Measurements from ENCODE around the gene PRSS27. TPM values are rescaled to one million over a fixed set of nuclear protein-coding genes. Genes with fewer than 3 reads are reported as not detected.

PRSS27 gene
- polyA plus RNA-seq, 1 of the 3 experiments (the other 2 are of a cell fraction) = 7.7 TPM

- TF ChIP-seq, protein P1, sequence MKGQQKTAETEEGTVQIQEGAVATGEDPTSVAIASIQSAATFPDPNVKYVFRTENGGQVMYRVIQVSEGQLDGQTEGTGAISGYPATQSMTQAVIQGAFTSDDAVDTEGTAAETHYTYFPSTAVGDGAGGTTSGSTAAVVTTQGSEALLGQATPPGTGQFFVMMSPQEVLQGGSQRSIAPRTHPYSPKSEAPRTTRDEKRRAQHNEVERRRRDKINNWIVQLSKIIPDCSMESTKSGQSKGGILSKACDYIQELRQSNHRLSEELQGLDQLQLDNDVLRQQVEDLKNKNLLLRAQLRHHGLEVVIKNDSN (IDR thresholded peaks at IDR 0.05; ENCODE audit: borderline replicate concordance, low read depth) = no peak
- no peak for TF ChIP-seq FOSL2 (IDR thresholded peaks at IDR 0.05; ENCODE audit: borderline replicate concordance, low read depth)
- TF ChIP-seq, protein P2, sequence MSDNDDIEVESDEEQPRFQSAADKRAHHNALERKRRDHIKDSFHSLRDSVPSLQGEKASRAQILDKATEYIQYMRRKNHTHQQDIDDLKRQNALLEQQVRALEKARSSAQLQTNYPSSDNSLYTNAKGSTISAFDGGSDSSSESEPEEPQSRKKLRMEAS (IDR thresholded peaks at IDR 0.05; ENCODE audit: low read depth) = no peak
- no peak for TF ChIP-seq ELF1 (IDR thresholded peaks at IDR 0.05)
- TF ChIP-seq JUND (IDR thresholded peaks at IDR 0.05) = no peak
- TF ChIP-seq TAF1 (IDR thresholded peaks at IDR 0.05; ENCODE audit: borderline replicate concordance, low read depth, low read length) = no peak
- no peak for TF ChIP-seq PBX3 (IDR thresholded peaks at IDR 0.05)
- TF ChIP-seq SIN3A (IDR thresholded peaks at IDR 0.05; ENCODE audit: borderline replicate concordance, low read depth, low read length) = no peak
- no peak for TF ChIP-seq FOXM1 (IDR thresholded peaks at IDR 0.05; ENCODE audit: low read depth)
- TF ChIP-seq TEAD4 (IDR thresholded peaks at IDR 0.05; ENCODE audit: borderline replicate concordance, insufficient read depth) = no peak
- no peak for TF ChIP-seq YY1 (IDR thresholded peaks at IDR 0.05; ENCODE audit: low read depth)
- TF ChIP-seq MEF2A (IDR thresholded peaks at IDR 0.05; ENCODE audit: borderline replicate concordance, low read depth) = no peak
- TF ChIP-seq IRF3 (IDR thresholded peaks at IDR 0.05; ENCODE audit: low read depth, low read length) = no peak
- no peak for TF ChIP-seq NFIC (IDR thresholded peaks at IDR 0.05; ENCODE audit: borderline replicate concordance)
- TF ChIP-seq, protein P3, sequence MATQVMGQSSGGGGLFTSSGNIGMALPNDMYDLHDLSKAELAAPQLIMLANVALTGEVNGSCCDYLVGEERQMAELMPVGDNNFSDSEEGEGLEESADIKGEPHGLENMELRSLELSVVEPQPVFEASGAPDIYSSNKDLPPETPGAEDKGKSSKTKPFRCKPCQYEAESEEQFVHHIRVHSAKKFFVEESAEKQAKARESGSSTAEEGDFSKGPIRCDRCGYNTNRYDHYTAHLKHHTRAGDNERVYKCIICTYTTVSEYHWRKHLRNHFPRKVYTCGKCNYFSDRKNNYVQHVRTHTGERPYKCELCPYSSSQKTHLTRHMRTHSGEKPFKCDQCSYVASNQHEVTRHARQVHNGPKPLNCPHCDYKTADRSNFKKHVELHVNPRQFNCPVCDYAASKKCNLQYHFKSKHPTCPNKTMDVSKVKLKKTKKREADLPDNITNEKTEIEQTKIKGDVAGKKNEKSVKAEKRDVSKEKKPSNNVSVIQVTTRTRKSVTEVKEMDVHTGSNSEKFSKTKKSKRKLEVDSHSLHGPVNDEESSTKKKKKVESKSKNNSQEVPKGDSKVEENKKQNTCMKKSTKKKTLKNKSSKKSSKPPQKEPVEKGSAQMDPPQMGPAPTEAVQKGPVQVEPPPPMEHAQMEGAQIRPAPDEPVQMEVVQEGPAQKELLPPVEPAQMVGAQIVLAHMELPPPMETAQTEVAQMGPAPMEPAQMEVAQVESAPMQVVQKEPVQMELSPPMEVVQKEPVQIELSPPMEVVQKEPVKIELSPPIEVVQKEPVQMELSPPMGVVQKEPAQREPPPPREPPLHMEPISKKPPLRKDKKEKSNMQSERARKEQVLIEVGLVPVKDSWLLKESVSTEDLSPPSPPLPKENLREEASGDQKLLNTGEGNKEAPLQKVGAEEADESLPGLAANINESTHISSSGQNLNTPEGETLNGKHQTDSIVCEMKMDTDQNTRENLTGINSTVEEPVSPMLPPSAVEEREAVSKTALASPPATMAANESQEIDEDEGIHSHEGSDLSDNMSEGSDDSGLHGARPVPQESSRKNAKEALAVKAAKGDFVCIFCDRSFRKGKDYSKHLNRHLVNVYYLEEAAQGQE (IDR thresholded peaks at IDR 0.05; ENCODE audit: low read depth, low read length) = no peak
- ChIA-PET CTCF (no interaction called here), POLR2A (no interaction called here)
- peaks cover 0 to 76% of the 10 kb centered on the region in 2 experiments for H3K36me3 ChIP-seq (replicated peaks in 1 of 2; ENCODE audit: control insufficient read depth in 1 of 2, insufficient read depth in 2 of 2, low read length in 1 of 2)
- no peak overlapping the region for H3K9ac ChIP-seq
- no peak overlapping the region for H3K4me3 ChIP-seq (ENCODE audit: low read depth in 2 of 2, low read length in 1 of 2)
- H2AFZ ChIP-seq (ENCODE audit: low read depth) = no peak overlapping the region
- H3K4me1 ChIP-seq (ENCODE audit: control insufficient read depth in 1 of 2, insufficient read depth in 2 of 2, low read depth in 1 of 2, low read length in 1 of 2) = no peaks in the 10 kb centered on the region
- H3K79me2 ChIP-seq (ENCODE audit: insufficient read depth) = 0 out of 2 replicates have a peak, but pooled peaks cover 4% of the 10 kb centered on the region
- H3K27me3 ChIP-seq (ENCODE audit: insufficient read depth) = no peaks in the 10 kb centered on the region
- no peaks in the 10 kb centered on the region for H4K20me1 ChIP-seq (ENCODE audit: insufficient read depth)
- H3K4me2 ChIP-seq = no peak overlapping the region
- no CpG with 5 or more reads among the region's 15 CpGs for WGBS (ENCODE audit: low lambda C conversion rate)
- no peaks in the 10 kb centered on the region for H3K9me3 ChIP-seq
- H3F3A ChIP-seq (replicated peaks; ENCODE audit: insufficient read depth) = no peaks in the 10 kb centered on the region
- H3K9me2 ChIP-seq = no peaks in the 10 kb centered on the region
- no peak overlapping the region for H3K27ac ChIP-seq (ENCODE audit: low read depth in 2 of 2, low read length in 1 of 2)
- DNase-seq = no peak
These were observed 18.8 kb downstream of the PRSS27 start for GRCh38 chr16:2701272-2701671.
